Measurements from ENCODE around the gene SGO1. TPM values are rescaled to one million over a fixed set of nuclear protein-coding genes. Genes with fewer than 3 reads are reported as not detected.

The SGO1 gene
- total RNA-seq, result 1 to 10 TPM; 3.2 to 9.9 (median 3.9) TPM

GRCh38 chr3:20185679-20186599 is at the start of gene SGO1:
Gene SGO1 (minus strand): TSS chr3:20186206. CDS start chr3:20184027, 2,179 bp downstream.
- DNase-seq, result peak; percentile 100
- Histone ChIP-seq H3K4me1 (peaks cover 0 to 17% (median 0%) of the 10 kb centered on the region in 4 donors), H3K27me3 (no peaks in the 10 kb centered on the region), H3K36me3 (no peaks in the 10 kb centered on the region), H3K27ac (peak within 1 kb of the TSS; percentile 81 to 97 (median 84)), H3K4me3 (peak within 1 kb of the TSS; percentile 59 to 75 (median 69)), H3K9me3 (no peaks in the 10 kb centered on the region)
- TF ChIP-seq POLR2A (IDR thresholded peaks at IDR 0.05) (peak; percentile 86 to 91), CTCF (IDR thresholded peaks at IDR 0.05) (no peak)

GRCh38 chr3:20235796-20236195 is 49.8 kb upstream of the SGO1 start:
- Histone ChIP-seq H3K27ac (no peak overlapping the region), H3K4me3 (no peak overlapping the region), H3K27me3 (no peaks in the 10 kb centered on the region), H3K4me1 (no peaks in the 10 kb centered on the region), H3K9me3 (no peaks in the 10 kb centered on the region), H3K36me3 (no peaks in the 10 kb centered on the region)
- TF ChIP-seq POLR2A (IDR thresholded peaks at IDR 0.05), result no peak
- TF ChIP-seq CTCF (IDR thresholded peaks at IDR 0.05), result no peak
- no peak for DNase-seq

- H3K27ac ChIP-seq, result no peak overlapping the region
- no peaks in the 10 kb centered on the region for H3K4me1 ChIP-seq
- no peaks in the 10 kb centered on the region for H3K36me3 ChIP-seq
- no peak for DNase-seq
- no peaks in the 10 kb centered on the region for H3K27me3 ChIP-seq
- H3K9me3 ChIP-seq, result no peaks in the 10 kb centered on the region
- TF ChIP-seq POLR2A (IDR thresholded peaks at IDR 0.05) (no peak), CTCF (IDR thresholded peaks at IDR 0.05) (no peak)
- H3K4me3 ChIP-seq, result no peak overlapping the region
These were observed 47.1 kb upstream of the SGO1 start for GRCh38 chr3:20232906-20233780.

- Histone ChIP-seq H3K36me3 (no peaks in the 10 kb centered on the region), H3K4me1 (no peaks in the 10 kb centered on the region), H3K9me3 (no peaks in the 10 kb centered on the region), H3K27ac (no peak overlapping the region), H3K27me3 (no peaks in the 10 kb centered on the region), H3K4me3 (no peak overlapping the region)
- TF ChIP-seq CTCF (IDR thresholded peaks at IDR 0.05) (no peak), POLR2A (IDR thresholded peaks at IDR 0.05) (no peak)
- no peak for DNase-seq
These were observed 44.9 kb upstream of the SGO1 start for GRCh38 chr3:20230954-20231353.

- no peaks in the 10 kb centered on the region for H3K27me3 ChIP-seq
- H3K36me3 ChIP-seq, result no peaks in the 10 kb centered on the region
- H3K9me3 ChIP-seq, result no peaks in the 10 kb centered on the region
- H3K4me3 ChIP-seq, result no peak overlapping the region
- H3K27ac ChIP-seq, result no peak overlapping the region
- TF ChIP-seq CTCF (IDR thresholded peaks at IDR 0.05), result peak in 3 of 6 experiments; percentile 14 to 34 (median 19)
- no peak for TF ChIP-seq POLR2A (IDR thresholded peaks at IDR 0.05)
- no peaks in the 10 kb centered on the region for H3K4me1 ChIP-seq
- DNase-seq, result no peak
These were observed 39.8 kb upstream of the SGO1 start for GRCh38 chr3:20225769-20226168.

Measured in Peyer's patch (tissue), 4 donors.